A673 (cell line): Measurements from ENCODE around the gene NUMA1. TPM values are rescaled to one million over a fixed set of nuclear protein-coding genes. Genes with fewer than 3 reads are reported as not detected.

Experiments used
- BruUV-seq: library from RNA; stranded (reverse); fragments of 400-500 nt; replicated peaks from 2 replicates; lab custom pipeline; 2021; lab: Mats Ljungman, UMichigan
- CTCF ChIA-PET: fragments of 300-600 bp; sonication (Branson Sonifier 250); formaldehyde crosslinking; loops from one replicate; lab custom pipeline; 2022; ENCODE audit warnings: antibody characterized with exemption; lab: Charles Lee
- POLR2A ChIA-PET: fragments of 300-600 bp; sonication (Branson Sonifier 250); formaldehyde crosslinking; loops from one replicate; lab custom pipeline; 2022; ENCODE audit warnings: antibody characterized with exemption; ENCODE audit not compliant: low non-redundant PET; lab: Charles Lee
- DNase-seq: peaks from one replicate; pipeline ENCODE4 v3.0.0-alpha.2; 2015; ENCODE audit warnings: low spot score
- H3K27ac ChIP-seq: fragments of 200-600 bp; sonication (generic); 2 replicates; pipeline ENCODE4 v1.5.1; 2016; ENCODE audit warnings: mixed run types, low read depth, mild to moderate bottlenecking, mixed read lengths, antibody characterized with exemption, low read length; ENCODE audit not compliant: poor library complexity, severe bottlenecking
- H3K27me3 ChIP-seq: fragments of 200-600 bp; sonication (generic); replicated peaks from 2 replicates; pipeline ENCODE4 v1.6.1; 2017; ENCODE audit warnings: mixed run types, low read depth, mild to moderate bottlenecking, mixed read lengths, antibody characterized with exemption, low read length; ENCODE audit not compliant: insufficient read depth, poor library complexity
- H3K36me3 ChIP-seq: fragments of 200-600 bp; sonication (generic); 2 replicates; pipeline ENCODE4 v1.6.1; 2016; ENCODE audit warnings: mixed run types, mild to moderate bottlenecking, mixed read lengths, antibody characterized with exemption, low read length; ENCODE audit not compliant: insufficient read depth, poor library complexity, severe bottlenecking
- H3K4me1 ChIP-seq: fragments of 200-600 bp; sonication (generic); 2 replicates; pipeline ENCODE4 v1.6.1; 2017; ENCODE audit warnings: mixed run types, mild to moderate bottlenecking, mixed read lengths, antibody characterized with exemption, low read length; ENCODE audit not compliant: insufficient read depth, poor library complexity, severe bottlenecking
- H3K4me3 ChIP-seq: fragments of 200-600 bp; sonication (generic); 2 replicates; pipeline ENCODE4 v1.5.1; 2016; ENCODE audit warnings: low read depth, mixed run types, mild to moderate bottlenecking, mixed read lengths, low read length; ENCODE audit not compliant: poor library complexity, severe bottlenecking
- H3K9me3 ChIP-seq: fragments of 200-600 bp; sonication (generic); 2 replicates; pipeline ENCODE4 v1.6.1; 2016; ENCODE audit warnings: mixed run types, low read depth, mild to moderate bottlenecking, mixed read lengths, antibody characterized with exemption, low read length; ENCODE audit not compliant: poor library complexity, severe bottlenecking
- EZH2 ChIP-seq: fragments of 200-600 bp; sonication (generic); IDR thresholded peaks from 2 replicates; pipeline ENCODE4 v1.6.1; 2017; ENCODE audit warnings: borderline replicate concordance, low read depth, mild to moderate bottlenecking, mixed read lengths, antibody characterized with exemption, low read length; ENCODE audit not compliant: poor library complexity, severe bottlenecking
- intact Hi-C: fragments of 100-400 bp; cut with micrococcal nuclease; formaldehyde crosslinking; loops from one replicate; pipeline ENCODE4 v1.10.0; 2022; ENCODE audit not compliant: unreplicated experiment
- total RNA-seq: library from RNA; stranded (reverse); gene quantifications from 2 replicates; pipeline ENCODE4 v1.2.3, GENCODE V29; 2021
- TF ChIP-seq, protein P1 (sequence below): fragments of 300-800, 200-600 bp; sonication (generic); conservative IDR thresholded peaks from 2 replicates; pipeline ENCODE4 v1.5.1; 2017; ENCODE audit warnings: low read depth, mild to moderate bottlenecking, antibody characterized with exemption, low read length, moderate library complexity, mixed read lengths

NUMA1 gene
- total RNA-seq, 1 experiment from 2014 or later = 216 TPM

DNA sequence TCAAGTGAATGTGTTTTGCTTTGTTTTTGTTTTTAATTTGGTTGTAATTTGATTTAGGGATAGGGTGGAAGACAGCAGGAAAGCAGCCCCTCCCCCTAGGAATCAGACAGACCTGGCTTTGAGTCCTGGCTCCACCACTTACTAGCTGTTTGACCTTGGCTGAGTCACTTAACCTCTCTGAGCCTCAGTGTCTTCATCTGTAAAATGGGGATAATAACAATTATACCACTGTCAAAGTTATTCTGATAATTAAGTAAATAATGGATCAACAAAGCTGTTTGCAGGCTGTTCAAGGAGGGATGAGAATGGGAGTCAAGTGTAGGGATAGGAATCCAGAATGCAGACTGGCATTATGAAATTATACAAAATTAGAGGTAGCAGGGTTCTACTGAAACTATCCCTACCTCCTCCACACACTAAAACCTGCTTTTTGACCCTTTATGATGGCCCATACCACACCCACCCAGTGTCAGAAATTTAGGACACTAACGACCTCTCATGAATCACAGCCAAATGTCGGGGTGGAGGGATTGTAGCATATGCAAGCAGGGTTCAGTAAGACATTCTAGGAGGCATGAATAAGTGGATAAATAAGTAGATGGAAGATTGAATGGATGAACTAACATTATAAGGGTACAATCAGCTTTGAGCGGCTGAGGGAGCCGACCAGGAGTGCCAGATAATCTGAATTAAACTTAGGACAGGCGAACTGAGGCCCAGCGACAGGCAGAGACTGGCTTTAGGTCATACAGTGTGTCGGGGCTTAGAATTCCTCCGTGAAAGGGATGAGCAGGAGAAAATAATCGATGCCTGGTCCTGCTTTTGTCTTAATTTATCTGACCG, 31.2 kb upstream of the NUMA1 start:
- no peaks in the 10 kb centered on the region for H3K27me3 ChIP-seq
- TSS peak; percentile 90 for BruUV-seq
- H3K27ac ChIP-seq = peak overlapping the region; percentile 99
- H3K36me3 ChIP-seq = no peaks in the 10 kb centered on the region
- TF ChIP-seq, protein P1, sequence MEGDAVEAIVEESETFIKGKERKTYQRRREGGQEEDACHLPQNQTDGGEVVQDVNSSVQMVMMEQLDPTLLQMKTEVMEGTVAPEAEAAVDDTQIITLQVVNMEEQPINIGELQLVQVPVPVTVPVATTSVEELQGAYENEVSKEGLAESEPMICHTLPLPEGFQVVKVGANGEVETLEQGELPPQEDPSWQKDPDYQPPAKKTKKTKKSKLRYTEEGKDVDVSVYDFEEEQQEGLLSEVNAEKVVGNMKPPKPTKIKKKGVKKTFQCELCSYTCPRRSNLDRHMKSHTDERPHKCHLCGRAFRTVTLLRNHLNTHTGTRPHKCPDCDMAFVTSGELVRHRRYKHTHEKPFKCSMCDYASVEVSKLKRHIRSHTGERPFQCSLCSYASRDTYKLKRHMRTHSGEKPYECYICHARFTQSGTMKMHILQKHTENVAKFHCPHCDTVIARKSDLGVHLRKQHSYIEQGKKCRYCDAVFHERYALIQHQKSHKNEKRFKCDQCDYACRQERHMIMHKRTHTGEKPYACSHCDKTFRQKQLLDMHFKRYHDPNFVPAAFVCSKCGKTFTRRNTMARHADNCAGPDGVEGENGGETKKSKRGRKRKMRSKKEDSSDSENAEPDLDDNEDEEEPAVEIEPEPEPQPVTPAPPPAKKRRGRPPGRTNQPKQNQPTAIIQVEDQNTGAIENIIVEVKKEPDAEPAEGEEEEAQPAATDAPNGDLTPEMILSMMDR = no peak
- no peak for TF ChIP-seq EZH2
- POLR2A ChIA-PET = no interaction called here
- H3K4me3 ChIP-seq = peak overlapping the region; percentile 56
- no peaks in the 10 kb centered on the region for H3K9me3 ChIP-seq
- peaks cover 10% of the 10 kb centered on the region for H3K4me1 ChIP-seq
- intact Hi-C loops = loop anchor here (1.0 to 5.0 kb wide), 3 partner anchors 8 to 111 kb away; partner anchors contain the start of genes INPPL1, LAMTOR1, LRRC51 and NUMA1
- DNase-seq = no peak
- CTCF ChIA-PET = no interaction called here

DNA sequence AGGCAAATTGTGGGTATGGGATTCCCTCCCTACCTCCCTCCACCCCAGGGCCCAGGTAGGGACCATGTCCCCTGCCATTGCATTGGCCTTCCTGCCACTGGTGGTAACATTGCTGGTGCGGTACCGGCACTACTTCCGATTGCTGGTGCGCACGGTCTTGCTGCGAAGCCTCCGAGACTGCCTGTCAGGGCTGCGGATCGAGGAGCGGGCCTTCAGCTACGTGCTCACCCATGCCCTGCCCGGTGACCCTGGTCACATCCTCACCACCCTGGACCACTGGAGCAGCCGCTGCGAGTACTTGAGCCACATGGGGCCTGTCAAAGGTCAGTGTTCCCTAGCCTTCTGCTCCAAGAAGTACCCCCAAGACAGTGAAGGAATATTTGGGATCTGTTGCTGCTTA, 25.5 kb upstream of the NUMA1 start, which contains the start of gene TOMT:
Gene TOMT (plus strand): TSS at position 37 of the 400 bp plus-strand sequence. CDS start 28 bp downstream, at position 65.
- Histone ChIP-seq H3K27ac (no peak within 1 kb of the TSS), H3K4me1 (peaks cover 14% of the 10 kb centered on the region), H3K4me3 (no peak within 1 kb of the TSS), H3K27me3 (no peaks in the 10 kb centered on the region), H3K36me3 (no peaks in the 10 kb centered on the region), H3K9me3 (no peaks in the 10 kb centered on the region)
- POLR2A ChIA-PET = no interaction called here
- intact Hi-C loops = no loop called here
- no peak for DNase-seq
- TF ChIP-seq, protein P1 = no peak
- BruUV-seq = no TSS peak
- CTCF ChIA-PET = no interaction called here

DNA sequence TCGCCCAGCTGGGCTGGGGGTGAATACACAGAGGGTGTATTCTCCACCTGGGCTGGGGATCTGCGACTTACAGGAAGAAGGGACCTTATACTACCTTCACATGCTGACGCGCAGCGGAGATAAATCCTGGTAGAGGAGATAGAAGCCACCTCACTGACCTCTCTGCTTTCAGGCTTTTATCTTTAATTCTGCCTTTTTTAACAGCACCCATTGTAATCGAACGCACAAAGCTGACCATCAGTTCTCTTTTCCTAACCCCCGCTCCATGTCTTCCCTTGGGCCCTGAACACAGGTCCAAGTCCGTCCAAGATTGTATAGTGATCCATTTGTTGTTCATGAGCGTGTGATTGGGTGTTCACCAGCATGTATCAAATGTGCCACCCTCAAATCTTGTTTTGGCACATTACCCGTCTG, 23.4 kb upstream of the NUMA1 start:
- TSS peak; percentile 97 for BruUV-seq
- H3K36me3 ChIP-seq = peaks cover 5% of the 10 kb centered on the region

More for the DNA sequence above, 23.4 kb upstream of the NUMA1 start:
- H3K27me3 ChIP-seq = no peaks in the 10 kb centered on the region
- POLR2A ChIA-PET = no interaction called here
- no peak for DNase-seq
- peaks cover 14% of the 10 kb centered on the region for H3K4me1 ChIP-seq
- CTCF ChIA-PET = no interaction called here
- H3K27ac ChIP-seq = peak overlapping the region; percentile 94
- no peaks in the 10 kb centered on the region for H3K9me3 ChIP-seq
- intact Hi-C loops = loop anchor here (1.0 kb wide), 2 partner anchors 9 to 23 kb away; partner anchors contain the start of genes ANAPC15, LRRC51 and NUMA1
- TF ChIP-seq, protein P1 = no peak
- no peak for TF ChIP-seq EZH2
- H3K4me3 ChIP-seq = peak overlapping the region; percentile 88
